ENCODE data around the gene SH3RF3. TPM values are rescaled to one million over a fixed set of nuclear protein-coding genes. Genes with fewer than 3 reads are reported as not detected.

Gene SH3RF3
- total and polyA plus RNA-seq, 2 of the 13 experiments (the other 11 are each of a cell fraction or from before 2014, with no cell fraction given), result 0.04 TPM; not detected in 1

DNA sequence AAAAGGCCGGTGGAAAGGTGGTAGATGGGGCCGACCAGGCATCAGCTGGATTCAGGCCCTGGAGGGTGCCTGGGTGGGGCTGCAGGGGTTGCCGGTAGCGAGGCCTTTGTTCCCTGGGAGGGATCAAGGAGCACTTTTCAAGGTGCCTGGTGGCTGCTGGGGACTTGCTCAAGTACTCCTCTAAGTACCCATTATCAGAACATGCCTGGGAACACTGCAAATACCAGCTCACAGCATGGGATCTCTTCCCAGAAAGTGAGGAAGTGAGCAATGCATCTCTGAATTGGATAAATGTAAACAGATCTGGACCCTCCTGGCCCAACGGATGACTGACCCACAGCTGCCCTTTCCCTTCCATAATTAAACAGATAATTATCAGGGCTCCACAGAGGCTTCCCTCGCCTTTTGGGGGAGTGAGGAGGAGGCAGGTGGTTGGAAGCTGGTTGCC is 210.5 kb downstream of the SH3RF3 start (continued):
- TF ChIP-seq, protein P1, sequence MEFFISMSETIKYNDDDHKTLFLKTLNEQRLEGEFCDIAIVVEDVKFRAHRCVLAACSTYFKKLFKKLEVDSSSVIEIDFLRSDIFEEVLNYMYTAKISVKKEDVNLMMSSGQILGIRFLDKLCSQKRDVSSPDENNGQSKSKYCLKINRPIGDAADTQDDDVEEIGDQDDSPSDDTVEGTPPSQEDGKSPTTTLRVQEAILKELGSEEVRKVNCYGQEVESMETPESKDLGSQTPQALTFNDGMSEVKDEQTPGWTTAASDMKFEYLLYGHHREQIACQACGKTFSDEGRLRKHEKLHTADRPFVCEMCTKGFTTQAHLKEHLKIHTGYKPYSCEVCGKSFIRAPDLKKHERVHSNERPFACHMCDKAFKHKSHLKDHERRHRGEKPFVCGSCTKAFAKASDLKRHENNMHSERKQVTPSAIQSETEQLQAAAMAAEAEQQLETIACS (CRISPR knock-in tag; IDR thresholded peaks at IDR 0.05), result no peak
- TF ChIP-seq, protein P2, sequence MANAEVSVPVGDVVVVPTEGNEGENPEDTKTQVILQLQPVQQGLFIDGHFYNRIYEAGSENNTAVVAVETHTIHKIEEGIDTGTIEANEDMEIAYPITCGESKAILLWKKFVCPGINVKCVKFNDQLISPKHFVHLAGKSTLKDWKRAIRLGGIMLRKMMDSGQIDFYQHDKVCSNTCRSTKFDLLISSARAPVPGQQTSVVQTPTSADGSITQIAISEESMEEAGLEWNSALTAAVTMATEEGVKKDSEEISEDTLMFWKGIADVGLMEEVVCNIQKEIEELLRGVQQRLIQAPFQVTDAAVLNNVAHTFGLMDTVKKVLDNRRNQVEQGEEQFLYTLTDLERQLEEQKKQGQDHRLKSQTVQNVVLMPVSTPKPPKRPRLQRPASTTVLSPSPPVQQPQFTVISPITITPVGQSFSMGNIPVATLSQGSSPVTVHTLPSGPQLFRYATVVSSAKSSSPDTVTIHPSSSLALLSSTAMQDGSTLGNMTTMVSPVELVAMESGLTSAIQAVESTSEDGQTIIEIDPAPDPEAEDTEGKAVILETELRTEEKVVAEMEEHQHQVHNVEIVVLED (CRISPR knock-in tag; IDR thresholded peaks at IDR 0.05; ENCODE audit: borderline replicate concordance), result no peak
- TF ChIP-seq SIN3A (IDR thresholded peaks at IDR 0.05; ENCODE audit: borderline replicate concordance, low read depth, low read length), result no peak
- no peak for TF ChIP-seq ZNF75D (CRISPR knock-in tag; IDR thresholded peaks at IDR 0.05; ENCODE audit: borderline replicate concordance)
- no peak for TF ChIP-seq ZNF552 (CRISPR knock-in tag; IDR thresholded peaks at IDR 0.05; ENCODE audit: borderline replicate concordance)
- TF ChIP-seq, protein P3, sequence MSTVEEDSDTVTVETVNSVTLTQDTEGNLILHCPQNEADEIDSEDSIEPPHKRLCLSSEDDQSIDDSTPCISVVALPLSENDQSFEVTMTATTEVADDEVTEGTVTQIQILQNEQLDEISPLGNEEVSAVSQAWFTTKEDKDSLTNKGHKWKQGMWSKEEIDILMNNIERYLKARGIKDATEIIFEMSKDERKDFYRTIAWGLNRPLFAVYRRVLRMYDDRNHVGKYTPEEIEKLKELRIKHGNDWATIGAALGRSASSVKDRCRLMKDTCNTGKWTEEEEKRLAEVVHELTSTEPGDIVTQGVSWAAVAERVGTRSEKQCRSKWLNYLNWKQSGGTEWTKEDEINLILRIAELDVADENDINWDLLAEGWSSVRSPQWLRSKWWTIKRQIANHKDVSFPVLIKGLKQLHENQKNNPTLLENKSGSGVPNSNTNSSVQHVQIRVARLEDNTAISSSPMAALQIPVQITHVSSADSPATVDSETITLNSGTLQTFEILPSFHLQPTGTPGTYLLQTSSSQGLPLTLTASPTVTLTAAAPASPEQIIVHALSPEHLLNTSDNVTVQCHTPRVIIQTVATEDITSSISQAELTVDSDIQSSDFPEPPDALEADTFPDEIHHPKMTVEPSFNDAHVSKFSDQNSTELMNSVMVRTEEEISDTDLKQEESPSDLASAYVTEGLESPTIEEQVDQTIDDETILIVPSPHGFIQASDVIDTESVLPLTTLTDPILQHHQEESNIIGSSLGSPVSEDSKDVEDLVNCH (CRISPR knock-in tag; IDR thresholded peaks at IDR 0.05), result no peak
- no peak for TF ChIP-seq NCOR1 (IDR thresholded peaks at IDR 0.05; ENCODE audit: borderline replicate concordance, low read length)
- no peak for TF ChIP-seq ZSCAN21 (CRISPR knock-in tag; IDR thresholded peaks at IDR 0.05; ENCODE audit: borderline replicate concordance)
- no peak for TF ChIP-seq ZSCAN20 (CRISPR knock-in tag; IDR thresholded peaks at IDR 0.05; ENCODE audit: borderline replicate concordance)
- no peak for TF ChIP-seq ZNF564 (CRISPR knock-in tag; IDR thresholded peaks at IDR 0.05)
- TF ChIP-seq ZNF230 (CRISPR knock-in tag; IDR thresholded peaks at IDR 0.05), result no peak
- TF ChIP-seq ZNF546 (CRISPR knock-in tag; conservative IDR thresholded peaks at IDR 0.05), result no peak
- TF ChIP-seq, protein P4, sequence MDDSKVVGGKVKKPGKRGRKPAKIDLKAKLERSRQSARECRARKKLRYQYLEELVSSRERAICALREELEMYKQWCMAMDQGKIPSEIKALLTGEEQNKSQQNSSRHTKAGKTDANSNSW (CRISPR knock-in tag; IDR thresholded peaks at IDR 0.05; ENCODE audit: borderline replicate concordance), result no peak
